T-cell (primary cell): ENCODE results near the gene CBX8. TPM values are rescaled to one million over a fixed set of nuclear protein-coding genes. Genes with fewer than 3 reads are reported as not detected.

ENCODE experiments used
- ATAC-seq, 4 experiments: fragments of 200-7000 bp in 3 of 4; fragments of 150-1000 bp in 1 of 4; cut with Tn5 transposase; replicated peaks in 1 of 4; 1 replicate in 3 of 4; 2 replicates in 1 of 4; pipeline ENCODE4 v1.10.0; 2021; ENCODE audit warnings: moderate library complexity in 3 of 4, mild to moderate bottlenecking in 2 of 4, moderate number of reproducible peaks in 1 of 4
- CTCF ChIA-PET, 2 donors: fragments of 300-600 bp; sonication (Branson Sonifier 250); formaldehyde crosslinking; loops; one replicate each; lab custom pipeline; 2022; ENCODE audit warnings: antibody characterized with exemption in 2 of 2; lab: Charles Lee
- POLR2A ChIA-PET, 2 donors: fragments of 300-600 bp; sonication (Branson Sonifier 250); formaldehyde crosslinking; loops; one replicate each; lab custom pipeline; 2022; ENCODE audit warnings: antibody characterized with exemption in 2 of 2; lab: Charles Lee
- DNase-seq, 35 experiments: peaks; one replicate each; pipeline versions ENCODE4 v3.0.0 to v3.0.0-alpha.2; 2013 to 2023
- H3K27ac ChIP-seq: one replicate; pipeline ENCODE4 v1.5.1; 2013; ENCODE audit warnings: low read length
- H3K27me3 ChIP-seq, 2 experiments: replicated peaks in 1 of 2; 1 replicate in 1 of 2; 2 replicates in 1 of 2; pipeline versions ENCODE4 v1.6.1 to v1.7.0; 2013; ENCODE audit warnings: low read length in 1 of 2, mixed read lengths in 1 of 2; ENCODE audit not compliant: control insufficient read depth in 2 of 2, insufficient read depth in 2 of 2; ENCODE audit errors: extremely low read depth in 1 of 2
- H3K36me3 ChIP-seq, 2 donors: 1 replicate in 1 of 2; 2 replicates in 1 of 2; pipeline versions ENCODE4 v1.6.1 to v1.7.0; 2013; ENCODE audit warnings: low read length in 1 of 2; ENCODE audit not compliant: control insufficient read depth in 2 of 2, insufficient read depth in 1 of 2; ENCODE audit errors: extremely low read depth in 1 of 2
- H3K4me1 ChIP-seq, 2 experiments: 1 replicate in 1 of 2; 2 replicates in 1 of 2; pipeline versions ENCODE4 v1.6.1 to v1.7.0; 2013; ENCODE audit warnings: low read length in 2 of 2, mixed read lengths in 1 of 2; ENCODE audit not compliant: insufficient read depth in 2 of 2, control insufficient read depth in 1 of 2; ENCODE audit errors: extremely low read depth in 1 of 2
- H3K4me3 ChIP-seq, 2 donors: 1 replicate in 1 of 2; 2 replicates in 1 of 2; pipeline versions ENCODE4 v1.5.1 to v1.7.0; 2013; ENCODE audit warnings: mild to moderate bottlenecking in 2 of 2, low read length in 1 of 2, moderate library complexity in 1 of 2; ENCODE audit not compliant: control insufficient read depth in 1 of 2; ENCODE audit errors: extremely low read depth in 1 of 2
- H3K9me3 ChIP-seq: 2 replicates; pipeline ENCODE4 v1.7.0; 2013
- H3K27ac Mint-ChIP-seq, 2 donors: one replicate each; pipeline ENCODE4 v1.8.0; 2020 to 2021; ENCODE audit warnings: mild to moderate bottlenecking in 2 of 2, mixed read lengths in 2 of 2
- H3K27me3 Mint-ChIP-seq, 2 donors: one replicate each; pipeline ENCODE4 v1.8.0; 2021 to 2022; ENCODE audit warnings: mixed read lengths in 2 of 2
- H3K36me3 Mint-ChIP-seq: one replicate; pipeline ENCODE4 v1.8.0; 2021; ENCODE audit warnings: mixed read lengths
- H3K4me1 Mint-ChIP-seq, 3 donors: one replicate each; pipeline ENCODE4 v1.8.0; 2020 to 2022; ENCODE audit warnings: mixed read lengths in 3 of 3, mild to moderate bottlenecking in 1 of 3
- H3K4me3 Mint-ChIP-seq, 3 donors: one replicate each; pipeline ENCODE4 v1.8.0; 2020 to 2022; ENCODE audit warnings: mild to moderate bottlenecking in 3 of 3, mixed read lengths in 3 of 3, moderate library complexity in 3 of 3
- H3K9me3 Mint-ChIP-seq, 3 donors: one replicate each; pipeline ENCODE4 v1.8.0; 2020 to 2022; ENCODE audit warnings: mixed read lengths in 3 of 3
- WGBS: methylation state at CpG from one replicate; pipeline ENCODE4 v1.1.5; 2013; ENCODE audit warnings: missing lambda C conversion rate; ENCODE audit not compliant: insufficient coverage; 5-methylcytosine and 5-hydroxymethylcytosine counted together
- total RNA-seq, 35 experiments: library from RNA in 6 of 35; stranded (reverse) in 6 of 35; fragments of 120-200 nt in 1 of 35; gene quantifications; one replicate each; pipeline versions ENCODE4 v1.2.1 to v1.2.4 and lab custom pipeline; 2013 to 2026

Gene CBX8
- total RNA-seq, 5 donors from 2014 or later (not counting 1 experiment from before 2014, with no cell fraction given), result 1.9 to 5.1 (median 3.9) TPM

- CTCF ChIA-PET, result no interaction called here
- peaks cover 21 to 54% (median 32%) of the 10 kb centered on the region in 3 donors for H3K4me1 Mint-ChIP-seq
- peak overlapping the region; percentile 97 to 99 for H3K4me3 ChIP-seq
- H3K36me3 ChIP-seq, result peaks cover 3 to 45% of the 10 kb centered on the region in 2 donors
- peak overlapping the region; percentile 91 to 97 (median 96) for H3K4me3 Mint-ChIP-seq
- peaks cover 0 to 15% of the 10 kb centered on the region in 2 donors for H3K27me3 Mint-ChIP-seq
- WGBS, result 62% methylated on average over 12 of the region's 18 CpGs
- DNase-seq (no peak), ATAC-seq (no peak)
- POLR2A ChIA-PET, result interaction anchor here in 1 of 2 donors (0.5 kb wide), 1 partner anchor 74 kb away, joined by 3 read pairs; no protein-coding TSS in a partner anchor
- no peak overlapping the region for H3K27ac ChIP-seq
- H3K9me3 ChIP-seq, result no peaks in the 10 kb centered on the region
- H3K4me1 ChIP-seq, result peaks cover 32 to 82% of the 10 kb centered on the region in 2 experiments
- no peaks in the 10 kb centered on the region for H3K9me3 Mint-ChIP-seq
- peaks cover 3 to 20% of the 10 kb centered on the region in 2 experiments for H3K27me3 ChIP-seq
- peak overlapping the region in 1 of 2 donors; percentile 39 for H3K27ac Mint-ChIP-seq
- peaks cover 18% of the 10 kb centered on the region for H3K36me3 Mint-ChIP-seq
These were observed 39.7 kb upstream of the CBX8 start for GRCh38 chr17:79836510-79836971.

- ATAC-seq, result no peak
- Histone ChIP-seq H3K4me3 (peak overlapping the region in 1 of 2 donors; percentile 99), H3K27me3 (peaks cover 3 to 15% of the 10 kb centered on the region in 2 experiments), H3K27ac (no peak overlapping the region), H3K36me3 (peaks cover 3 to 45% of the 10 kb centered on the region in 2 donors), H3K4me1 (peaks cover 30 to 81% of the 10 kb centered on the region in 2 experiments), H3K9me3 (no peaks in the 10 kb centered on the region)
- Mint-ChIP-seq H3K27ac (no peak overlapping the region), H3K4me1 (peaks cover 21 to 53% (median 32%) of the 10 kb centered on the region in 3 donors), H3K27me3 (peaks cover 0 to 10% of the 10 kb centered on the region in 2 donors), H3K9me3 (no peaks in the 10 kb centered on the region), H3K36me3 (peaks cover 18% of the 10 kb centered on the region), H3K4me3 (peak overlapping the region in 2 of 3 donors; percentile 96 to 97)
- 91% methylated on average over 24 of the region's 24 CpGs for WGBS
- DNase-seq, result no peak
- CTCF ChIA-PET, result no interaction called here
- POLR2A ChIA-PET, result interaction anchor here (0.5 to 0.6 kb wide), 2 partner anchors 40 to 74 kb away, joined by 3 read pairs; no protein-coding TSS in a partner anchor
These were observed 39.2 kb upstream of the CBX8 start for GRCh38 chr17:79835953-79836509.

- 100% methylated on average over 6 of the region's 13 CpGs for WGBS
- ATAC-seq (no peak), DNase-seq (no peak)
- H3K27ac Mint-ChIP-seq, result no peak overlapping the region
- POLR2A ChIA-PET, result interaction anchor here in 1 of 2 donors (0.6 kb wide), 1 partner anchor 40 kb away, joined by 3 read pairs; no protein-coding TSS in a partner anchor
- Histone ChIP-seq H3K36me3 (peaks cover 3 to 45% of the 10 kb centered on the region in 2 donors), H3K4me1 (peaks cover 29 to 81% of the 10 kb centered on the region in 2 experiments), H3K4me3 (no peak overlapping the region), H3K27ac (no peak overlapping the region), H3K27me3 (peaks cover 2 to 10% of the 10 kb centered on the region in 2 experiments), H3K9me3 (no peaks in the 10 kb centered on the region)
- no peaks in the 10 kb centered on the region for H3K9me3 Mint-ChIP-seq
- H3K27me3 Mint-ChIP-seq, result peaks cover 0 to 5% of the 10 kb centered on the region in 2 donors
- peaks cover 21 to 48% (median 30%) of the 10 kb centered on the region in 3 donors for H3K4me1 Mint-ChIP-seq
- CTCF ChIA-PET, result interaction anchor here in 1 of 2 donors (0.8 kb wide), 1 partner anchor 89 kb away, joined by 7 read pairs; no protein-coding TSS in a partner anchor
- H3K36me3 Mint-ChIP-seq, result peaks cover 18% of the 10 kb centered on the region
- H3K4me3 Mint-ChIP-seq, result peak overlapping the region in 1 of 3 donors; percentile 60
These were observed 38.6 kb upstream of the CBX8 start for GRCh38 chr17:79835470-79835899.

GRCh38 chr17:79834565-79835469 lies 37.9 kb upstream of the CBX8 start:
- H3K27ac Mint-ChIP-seq, result no peak overlapping the region
- peaks cover 0 to 3% of the 10 kb centered on the region in 2 experiments for H3K27me3 ChIP-seq
- H3K9me3 Mint-ChIP-seq, result no peaks in the 10 kb centered on the region
- DNase-seq, result peak in 19 of 35 experiments; percentile 30 to 69 (median 50)
- CTCF ChIA-PET, result interaction anchor here in 1 of 2 donors (0.8 kb wide), 1 partner anchor 89 kb away, joined by 7 read pairs; no protein-coding TSS in a partner anchor
- H3K36me3 Mint-ChIP-seq, result peaks cover 18% of the 10 kb centered on the region
- peaks cover 21 to 46% (median 25%) of the 10 kb centered on the region in 3 donors for H3K4me1 Mint-ChIP-seq
- H3K27me3 Mint-ChIP-seq, result peaks cover 0 to under 1% of the 10 kb centered on the region in 2 donors
- H3K4me3 ChIP-seq, result no peak overlapping the region
- POLR2A ChIA-PET, result no interaction called here
- 92% methylated on average over 40 of the region's 61 CpGs for WGBS
- no peaks in the 10 kb centered on the region for H3K9me3 ChIP-seq
- peak overlapping the region in 1 of 3 donors; percentile 60 for H3K4me3 Mint-ChIP-seq
- peaks cover 23 to 74% of the 10 kb centered on the region in 2 experiments for H3K4me1 ChIP-seq
- no peak for ATAC-seq
- H3K36me3 ChIP-seq, result peaks cover 3 to 45% of the 10 kb centered on the region in 2 donors
- H3K27ac ChIP-seq, result no peak overlapping the region

GRCh38 chr17:79833744-79834564 lies 37.1 kb upstream of the CBX8 start:
- CTCF ChIA-PET, result no interaction called here
- H3K4me1 Mint-ChIP-seq, result peaks cover 24 to 53% (median 25%) of the 10 kb centered on the region in 3 donors
- no peak overlapping the region for H3K27ac ChIP-seq

More at GRCh38 chr17:79833744-79834564, 37.1 kb upstream of the CBX8 start:
- Histone ChIP-seq H3K9me3 (no peaks in the 10 kb centered on the region), H3K27me3 (no peaks in the 10 kb centered on the region), H3K4me3 (no peak overlapping the region), H3K4me1 (peaks cover 22 to 70% of the 10 kb centered on the region in 2 experiments), H3K36me3 (peaks cover 3 to 45% of the 10 kb centered on the region in 2 donors)
- ATAC-seq, result no peak
- Mint-ChIP-seq H3K27me3 (no peaks in the 10 kb centered on the region), H3K27ac (no peak overlapping the region), H3K9me3 (no peaks in the 10 kb centered on the region), H3K4me3 (peak overlapping the region in 1 of 3 donors; percentile 60), H3K36me3 (peaks cover 18% of the 10 kb centered on the region)
- no peak for DNase-seq
- POLR2A ChIA-PET, result no interaction called here
- WGBS, result 95% methylated on average over 75 of the region's 83 CpGs
